GM19463 (cell line): ENCODE results near the gene SPATS2L.

Experiments
- ATAC-seq: cut with Tn5 transposase; IDR thresholded peaks from one replicate; pipeline ENCODE4 v1.9.1; 2021; ENCODE audit warnings: mild to moderate bottlenecking, moderate library complexity; ENCODE audit not compliant: unreplicated experiment

Gene SPATS2L

DNA sequence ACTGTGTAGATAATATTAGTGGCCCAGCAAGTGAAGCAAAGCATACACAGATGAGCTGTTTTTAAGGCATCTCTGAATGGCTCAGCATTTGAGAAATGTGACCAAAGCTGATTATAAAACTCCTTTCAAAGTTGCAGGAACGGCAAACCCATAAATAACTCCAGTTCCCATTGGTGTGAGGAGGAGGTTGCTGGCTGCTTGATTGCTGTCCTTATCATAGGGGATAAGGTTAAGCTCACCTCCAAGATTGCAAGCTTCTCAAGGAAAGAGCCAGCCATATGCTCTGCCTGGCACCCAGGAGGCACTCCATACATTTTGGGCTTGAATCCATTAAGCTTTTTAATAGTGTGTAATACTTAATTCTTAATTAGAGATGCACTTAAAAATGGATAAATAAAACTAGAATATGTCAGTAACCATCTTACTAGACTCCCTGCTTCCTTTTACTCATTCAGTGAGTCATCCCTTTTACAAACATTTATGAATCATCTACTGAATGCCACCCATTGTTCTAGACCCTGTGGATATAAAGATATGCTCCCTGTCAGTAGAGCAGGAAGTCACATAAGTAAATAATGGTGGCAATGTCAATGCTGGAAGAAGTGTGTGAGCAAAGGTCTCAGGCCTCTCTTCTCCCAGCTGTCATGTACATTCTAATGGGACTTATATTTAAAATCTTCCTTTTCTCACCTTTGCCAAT lies 99.3 kb downstream of the SPATS2L start:
- peak; percentile 54 for ATAC-seq

DNA sequence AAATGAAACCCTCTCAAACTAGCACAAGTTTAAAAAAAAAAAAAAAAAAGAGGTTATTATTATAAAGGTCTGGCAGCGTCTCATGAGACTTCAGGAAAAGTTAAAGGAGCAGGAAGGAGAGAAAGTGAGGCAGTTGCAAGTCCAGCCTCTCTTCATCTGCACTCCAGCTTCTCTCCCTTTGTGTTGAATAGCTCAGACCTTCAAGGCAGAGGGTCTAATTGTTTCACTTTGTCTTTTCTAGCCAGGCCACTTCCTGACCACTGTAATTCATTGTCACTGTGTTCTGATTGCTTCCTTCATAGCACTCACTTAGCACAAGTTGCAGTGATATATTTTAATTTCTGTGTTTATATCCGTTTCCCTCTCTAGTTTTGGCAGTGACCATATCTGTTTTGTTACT lies 99.9 kb downstream of the SPATS2L start:
- ATAC-seq: peak; percentile 38

DNA sequence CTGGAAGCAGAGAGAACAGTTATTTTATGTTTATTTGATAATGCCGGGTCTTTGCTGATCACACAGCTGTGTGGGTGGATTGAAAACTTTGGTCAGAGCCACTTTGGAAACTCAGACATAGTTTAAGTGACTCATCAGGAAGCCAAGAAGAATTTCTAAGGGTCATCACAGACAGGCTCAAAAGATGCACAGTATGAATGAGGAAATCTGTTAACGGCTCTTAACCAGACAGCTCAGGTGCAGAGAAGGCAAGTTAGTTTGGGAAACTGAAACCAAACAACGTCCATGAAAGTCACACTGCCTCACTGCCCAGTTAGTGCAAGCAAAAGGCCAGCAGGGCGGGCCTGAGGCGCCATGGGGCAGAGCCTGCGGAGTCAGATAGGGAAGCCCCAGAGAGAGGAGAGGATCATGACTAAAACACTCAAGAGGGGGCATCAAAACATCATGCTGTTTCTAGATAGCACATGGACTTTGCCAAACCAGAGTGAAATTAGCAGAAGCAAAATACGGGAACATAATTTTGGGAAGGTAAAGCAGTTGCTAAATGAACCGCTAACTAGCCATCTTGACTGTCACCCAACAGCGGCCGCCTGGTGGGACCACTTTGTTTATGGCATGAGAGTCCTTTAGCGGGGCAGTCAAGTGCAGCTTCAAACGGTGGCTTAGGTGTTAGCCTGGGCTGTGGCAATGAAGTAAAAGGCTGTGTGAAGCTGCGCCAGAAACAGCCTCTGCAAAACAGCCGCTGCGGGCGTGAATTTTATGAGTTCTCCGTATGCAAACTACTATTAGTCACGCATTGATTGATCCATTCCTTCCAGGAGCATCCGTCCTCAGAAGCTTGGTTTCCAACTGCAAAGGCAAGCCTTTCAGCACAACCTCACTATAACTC lies 102.2 kb downstream of the SPATS2L start:
- peak; percentile 44 for ATAC-seq

DNA sequence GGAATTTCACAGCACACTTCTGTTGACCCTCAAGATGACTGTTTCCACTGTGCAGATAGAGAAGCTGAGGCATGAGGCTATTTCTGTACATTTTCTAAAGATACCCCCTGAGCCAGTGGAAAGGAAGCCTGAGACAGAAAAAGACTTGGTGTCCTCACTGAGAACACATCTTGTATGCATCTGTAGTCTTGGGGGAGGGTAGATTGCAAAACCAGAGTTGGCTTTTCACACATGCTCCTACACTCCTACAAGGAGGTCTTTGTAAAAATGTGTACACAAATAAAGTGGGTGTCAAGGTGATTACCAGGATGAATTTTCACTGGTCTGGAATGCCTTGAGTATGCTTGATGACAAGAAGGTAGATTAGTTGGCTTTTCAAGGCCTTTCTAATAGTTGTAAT lies 105.3 kb downstream of the SPATS2L start:
- ATAC-seq: no peak

DNA sequence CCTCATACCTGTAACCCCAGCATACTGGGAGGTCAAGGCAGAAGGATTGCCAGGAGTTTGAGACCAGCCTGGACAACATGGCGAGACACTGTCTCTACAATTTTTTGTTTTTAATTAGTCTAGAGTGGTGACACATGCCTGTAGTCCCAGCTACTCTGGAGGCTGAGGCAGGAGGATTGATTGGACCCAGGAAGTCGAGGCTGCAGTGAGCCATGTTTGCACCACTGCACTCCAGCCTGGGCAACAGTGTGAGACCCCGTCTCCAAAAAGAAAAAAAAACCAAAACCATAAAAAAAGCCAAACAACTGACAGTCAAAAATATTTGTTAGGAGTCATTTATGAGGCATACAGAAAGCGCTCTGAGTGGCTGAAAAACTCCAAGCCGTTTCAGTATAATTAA lies 107.9 kb downstream of the SPATS2L start:
- no peak for ATAC-seq

DNA sequence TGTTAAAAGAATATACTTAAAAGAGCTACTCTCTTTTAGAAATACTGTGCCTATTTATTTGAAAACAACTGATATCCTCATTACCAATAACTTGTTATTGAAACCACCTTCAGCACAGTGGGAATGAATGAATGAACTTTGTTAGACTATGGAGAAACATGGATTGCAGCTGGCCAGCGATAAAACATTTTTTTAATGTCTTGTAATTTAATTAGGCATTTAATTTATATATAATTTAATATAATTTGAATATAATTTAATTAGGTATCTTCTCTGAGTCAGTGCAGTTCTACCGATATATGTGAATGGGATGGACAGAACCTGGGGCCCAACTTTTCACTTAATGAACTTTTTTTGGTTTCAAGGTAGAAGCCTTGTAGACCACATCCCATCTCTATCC lies 109.0 kb downstream of the SPATS2L start:
- ATAC-seq: no peak

DNA sequence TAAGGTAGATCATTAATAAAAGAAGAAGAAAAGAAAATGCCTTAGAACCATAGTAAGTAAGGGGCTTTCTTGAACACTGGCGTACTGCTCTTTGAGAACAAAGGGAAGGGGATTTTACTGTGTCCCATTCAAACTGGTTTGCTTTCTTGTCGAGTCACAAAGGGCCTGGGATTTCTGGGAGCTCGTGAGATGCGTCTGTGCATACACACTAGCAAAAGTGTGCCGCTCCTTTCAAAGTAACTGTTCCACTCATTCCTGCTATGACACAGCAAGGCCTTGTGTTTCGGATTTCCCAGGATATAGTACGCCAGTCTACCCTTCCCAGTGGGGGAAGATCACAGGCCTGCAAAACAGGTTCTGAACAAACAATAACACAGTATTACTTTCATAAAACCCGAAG lies 110.4 kb downstream of the SPATS2L start:
- ATAC-seq: no peak

DNA sequence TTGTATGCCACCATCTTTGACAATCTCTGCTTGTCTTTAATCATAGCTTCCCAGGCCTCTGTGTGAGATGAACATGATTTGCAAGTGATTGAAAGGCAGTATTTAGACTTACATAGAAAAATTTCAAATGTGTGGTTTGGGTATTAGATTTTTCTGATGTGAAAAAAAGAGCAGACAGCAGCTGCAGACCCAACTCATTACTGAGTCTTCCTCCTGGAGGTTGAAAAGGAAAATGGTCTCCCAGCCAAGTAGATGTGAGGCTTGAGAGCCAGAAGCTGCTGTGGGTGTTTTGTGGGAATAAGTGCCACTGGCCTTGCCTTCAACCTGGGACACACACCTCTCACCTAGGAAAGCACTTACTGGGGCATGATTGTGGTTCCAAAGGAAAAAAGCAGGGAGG lies 110.9 kb downstream of the SPATS2L start:
- no peak for ATAC-seq

DNA sequence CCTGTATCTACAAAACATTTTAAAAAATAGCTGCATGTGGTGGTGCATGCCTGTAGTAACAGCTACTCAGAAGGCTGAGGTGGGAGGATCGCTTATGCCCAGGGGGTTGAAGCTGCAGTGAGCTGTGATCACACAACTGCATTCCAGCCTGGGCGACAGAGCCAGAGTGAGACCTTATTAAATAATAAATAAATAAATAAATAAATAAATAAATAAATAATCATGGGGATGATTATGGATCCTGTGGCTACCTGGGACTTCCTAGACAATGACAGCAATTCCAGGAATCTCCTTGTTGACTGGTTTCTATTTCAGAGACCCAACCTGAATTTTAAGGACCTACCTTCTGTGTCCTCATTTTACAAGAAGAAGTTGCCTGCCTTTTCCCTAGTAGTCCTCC lies 111.9 kb downstream of the SPATS2L start:
- ATAC-seq: no peak

DNA sequence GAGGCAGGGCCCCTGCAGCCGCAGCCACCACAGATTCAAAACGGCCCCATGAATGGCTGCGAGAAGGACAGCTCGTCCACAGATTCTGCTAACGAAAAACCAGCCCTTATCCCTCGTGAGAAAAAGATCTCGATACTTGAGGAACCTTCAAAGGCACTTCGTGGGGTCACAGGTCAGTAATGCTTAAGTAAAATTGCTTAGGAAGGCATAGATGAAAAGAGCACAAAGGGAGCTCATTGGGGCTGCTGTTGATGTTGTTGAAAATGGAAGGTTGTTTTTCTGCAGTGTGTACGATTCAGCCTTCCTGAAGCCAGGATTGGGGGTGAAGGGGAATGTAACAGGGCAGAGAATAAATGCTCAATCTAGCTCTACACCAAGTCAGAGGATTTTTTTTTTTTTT lies 112.8 kb downstream of the SPATS2L start:
- ATAC-seq: no peak

DNA sequence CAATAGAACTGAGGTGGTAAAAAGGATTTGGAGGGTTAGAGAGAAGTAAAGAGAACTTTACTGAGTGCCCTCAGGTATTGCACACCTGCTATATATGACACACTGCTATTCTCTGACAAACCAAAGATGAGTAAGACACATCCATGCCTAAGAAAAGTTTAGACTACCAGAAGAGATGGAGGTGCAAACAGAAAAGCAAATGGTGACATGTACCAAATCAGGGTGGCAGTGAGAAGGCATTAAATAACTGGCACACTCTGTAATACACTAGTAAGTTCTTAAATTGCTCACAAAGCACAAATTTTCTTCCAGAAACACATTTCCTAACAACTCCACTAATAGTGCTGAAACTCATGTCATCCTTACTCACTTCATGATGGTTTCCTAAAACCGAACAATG lies 114.8 kb downstream of the SPATS2L start:
- no peak for ATAC-seq

DNA sequence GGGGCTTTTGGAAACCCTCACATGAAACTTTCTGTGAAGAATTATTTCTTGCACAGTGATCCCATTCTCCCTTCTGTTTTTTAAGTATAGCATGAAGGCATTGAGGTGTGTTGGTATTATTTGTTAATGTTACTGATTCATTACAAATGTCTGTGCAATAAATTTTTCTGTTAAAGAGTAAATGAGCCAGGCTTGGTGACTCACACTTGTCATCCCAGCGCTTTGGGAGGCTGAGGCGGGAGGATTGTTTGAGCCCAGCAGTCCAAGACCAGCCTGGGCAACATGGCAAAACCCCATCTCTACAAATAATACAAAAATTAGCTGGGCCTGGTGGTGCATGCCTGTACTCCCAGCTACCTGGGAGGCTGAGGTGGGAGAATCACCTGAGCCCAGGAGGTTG lies 115.6 kb downstream of the SPATS2L start:
- no peak for ATAC-seq

DNA sequence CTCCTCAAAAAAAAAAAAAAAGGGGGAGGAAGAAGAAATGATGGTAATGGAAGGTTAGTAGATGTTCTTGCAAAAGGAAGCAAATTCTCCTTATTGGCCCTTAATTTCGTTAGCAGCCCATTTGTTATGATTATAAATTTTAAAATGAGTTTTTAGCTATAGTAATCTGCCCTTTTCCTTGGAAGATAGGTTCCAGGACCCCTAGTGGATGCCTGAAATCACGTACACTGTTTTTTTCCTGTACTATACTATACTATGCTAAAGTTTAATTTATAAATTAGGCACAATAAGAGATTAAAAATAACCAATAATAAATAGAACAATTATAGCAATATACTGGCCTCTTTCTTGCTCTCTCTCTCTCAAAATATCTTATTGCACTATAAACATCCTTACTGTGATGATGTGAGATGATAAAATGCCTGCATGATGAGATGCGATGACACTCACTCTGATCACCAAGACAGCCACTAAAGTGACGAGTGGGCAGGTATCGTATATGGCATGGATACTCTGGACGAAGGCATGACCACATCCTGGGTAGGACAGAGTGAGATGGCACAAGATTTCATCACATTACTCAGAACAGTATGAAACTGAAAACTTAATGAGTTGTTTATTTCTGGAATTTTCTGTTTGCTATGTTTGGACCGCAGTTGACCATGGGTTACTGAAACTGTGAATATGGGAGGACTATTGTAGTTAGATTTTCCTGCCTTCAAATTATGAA lies 116.2 kb downstream of the SPATS2L start:
- ATAC-seq: no peak

DNA sequence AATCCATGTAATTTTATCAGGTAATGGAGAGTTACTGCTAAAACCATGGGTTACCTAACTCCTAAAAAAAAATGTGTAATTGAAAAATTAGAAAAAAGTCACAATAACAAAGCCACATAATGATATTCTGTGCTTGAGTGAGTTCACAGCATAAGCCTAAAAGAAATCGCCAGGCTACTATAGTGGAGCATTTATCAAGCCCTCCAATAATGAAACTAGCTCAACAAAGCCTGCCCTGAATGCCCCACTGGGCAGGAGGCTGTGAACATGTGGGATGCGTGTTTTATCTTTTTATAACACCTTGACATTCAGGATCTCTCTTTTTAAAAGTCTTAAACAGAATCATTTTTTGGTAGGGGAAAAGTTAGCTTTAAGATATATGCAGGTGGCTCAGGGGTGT lies 117.0 kb downstream of the SPATS2L start:
- no peak for ATAC-seq

DNA sequence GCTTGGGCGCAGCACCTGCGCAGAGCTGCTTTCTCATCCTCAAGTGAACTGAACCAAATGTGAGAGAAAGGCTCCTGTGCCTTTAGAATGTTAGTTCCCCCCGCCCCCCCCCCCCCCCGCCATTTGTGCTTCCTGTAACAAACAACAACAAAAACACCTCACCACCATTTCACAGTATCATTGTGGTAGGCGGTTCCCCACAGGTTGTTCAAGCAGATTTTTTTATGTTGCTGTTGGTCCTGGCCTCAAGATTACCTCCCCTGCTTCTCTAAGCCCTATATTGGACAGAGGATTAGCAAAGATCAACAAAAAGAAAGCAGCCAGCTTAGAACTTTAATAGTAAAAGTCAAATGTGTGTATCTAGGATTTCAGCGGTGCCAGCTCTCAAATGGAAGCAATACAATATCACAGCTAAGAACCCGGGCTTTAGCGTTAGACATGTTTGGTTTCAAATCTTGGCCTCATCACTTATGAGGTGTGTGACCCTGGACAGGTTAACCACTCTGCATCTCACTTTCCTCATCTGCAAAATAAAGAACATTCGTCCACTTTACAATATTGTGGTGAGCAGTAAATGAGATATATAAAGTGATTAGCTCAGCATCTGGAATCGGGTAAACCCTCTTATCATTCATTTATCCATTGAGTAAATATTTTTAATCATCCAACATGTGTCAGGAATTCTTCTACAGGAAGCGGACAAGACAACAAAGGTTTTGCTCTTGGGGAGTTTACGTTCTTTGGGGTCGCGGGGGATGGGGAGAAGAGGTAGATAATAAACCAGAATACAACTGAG lies 118.7 kb downstream of the SPATS2L start:
- ATAC-seq: no peak

DNA sequence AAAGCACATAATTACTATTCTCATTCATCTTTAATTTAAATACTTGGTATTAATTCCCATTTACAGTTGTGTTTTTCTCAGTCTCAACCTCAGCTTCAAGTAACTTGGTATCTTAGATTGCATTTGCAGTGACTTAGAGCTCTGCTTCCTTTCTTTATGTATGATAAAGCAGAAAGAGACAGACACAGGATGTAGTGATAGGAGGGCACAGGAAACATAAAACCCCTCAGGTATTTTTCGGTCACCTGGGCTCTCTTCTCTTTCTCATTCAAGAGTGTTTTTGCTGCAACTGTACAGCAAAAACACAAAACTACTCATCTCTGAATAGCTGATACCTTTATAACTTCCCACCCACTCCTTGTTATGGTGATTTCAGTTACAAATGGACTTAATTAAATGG lies 120.3 kb downstream of the SPATS2L start:
- ATAC-seq: no peak

DNA sequence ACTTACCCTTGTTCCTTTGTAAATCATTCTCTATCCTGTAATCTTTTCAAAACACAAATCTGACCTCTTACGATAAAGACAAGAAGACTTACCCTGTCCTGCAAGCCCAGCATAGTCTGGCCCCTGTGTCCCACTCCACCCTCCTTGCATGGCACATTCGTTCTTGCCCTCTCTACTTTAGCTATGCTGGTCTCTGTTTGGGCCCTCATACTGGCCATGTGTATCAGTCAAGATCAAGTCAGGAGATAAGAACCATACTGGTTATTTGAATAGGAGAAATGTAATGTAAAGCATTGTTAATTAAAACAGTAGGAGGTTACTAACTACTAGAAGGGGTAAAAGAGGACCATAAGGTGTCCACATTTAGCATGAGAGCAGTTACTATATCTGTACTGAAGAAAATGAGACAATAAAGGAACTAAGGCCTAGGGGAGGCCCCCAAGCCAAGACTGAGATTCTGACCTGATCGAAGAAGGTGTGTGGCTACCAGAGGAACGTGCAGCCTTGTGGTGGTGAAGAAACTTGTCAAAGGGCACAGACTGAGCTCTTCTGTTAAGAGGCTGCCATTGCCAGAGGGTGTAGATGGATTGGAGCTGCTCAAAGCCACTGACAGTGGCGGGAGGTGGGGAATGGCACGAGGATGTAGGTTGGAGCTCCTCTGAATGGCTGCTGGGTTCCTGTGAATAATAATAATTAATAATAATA lies 122.6 kb downstream of the SPATS2L start:
- ATAC-seq: peak; percentile 83

DNA sequence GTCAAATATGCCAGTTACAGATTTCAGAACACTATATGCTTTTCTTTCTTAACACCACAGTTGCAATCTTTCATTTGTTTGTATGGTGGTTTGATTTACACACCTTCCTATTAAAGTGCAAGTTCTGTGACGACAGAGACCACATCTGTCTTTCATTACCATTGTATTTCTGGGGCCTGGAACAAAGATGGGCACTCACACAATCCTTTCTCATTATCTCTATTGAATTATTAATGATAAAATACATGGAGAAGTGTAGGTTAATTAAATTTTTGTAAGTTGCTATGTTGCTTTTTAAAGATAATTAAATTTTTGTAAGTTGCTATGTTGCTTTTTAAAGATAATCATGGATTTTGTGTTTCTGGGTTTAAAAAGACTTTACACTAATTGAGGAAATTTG lies 123.5 kb downstream of the SPATS2L start:
- no peak for ATAC-seq

DNA sequence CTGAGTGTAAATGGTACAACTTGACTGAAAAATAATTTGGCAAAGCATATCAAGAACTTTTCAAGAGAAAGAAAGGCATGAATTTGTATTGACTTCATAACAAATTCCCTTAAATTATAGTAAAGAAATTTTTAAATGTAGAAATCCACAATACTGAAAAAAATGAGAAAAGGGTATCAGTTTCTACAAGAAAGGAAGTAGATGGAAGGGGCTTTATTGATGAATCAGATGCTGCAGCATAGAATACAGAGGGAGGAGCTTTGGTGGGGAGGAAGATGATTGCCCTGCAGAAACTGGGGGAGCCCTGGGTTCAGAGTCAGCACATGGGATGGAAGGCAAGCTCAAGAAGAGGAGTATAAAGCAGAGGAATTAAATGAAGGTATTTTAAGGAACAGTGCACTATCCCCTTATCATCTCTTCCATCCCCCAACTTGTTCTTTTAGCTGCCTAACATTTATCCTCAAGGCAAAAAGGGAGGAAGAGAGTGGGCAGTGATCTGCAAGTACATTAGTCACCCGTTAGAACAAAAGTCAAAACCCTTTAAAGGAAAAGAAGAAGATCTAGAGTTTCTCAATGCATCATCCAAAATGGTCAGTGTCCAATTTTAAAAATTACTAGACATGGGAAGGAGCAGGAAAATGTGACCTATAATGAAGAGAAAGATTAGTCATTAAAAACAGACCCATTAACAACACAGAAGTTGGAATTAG lies 125.7 kb downstream of the SPATS2L start:
- ATAC-seq: no peak

DNA sequence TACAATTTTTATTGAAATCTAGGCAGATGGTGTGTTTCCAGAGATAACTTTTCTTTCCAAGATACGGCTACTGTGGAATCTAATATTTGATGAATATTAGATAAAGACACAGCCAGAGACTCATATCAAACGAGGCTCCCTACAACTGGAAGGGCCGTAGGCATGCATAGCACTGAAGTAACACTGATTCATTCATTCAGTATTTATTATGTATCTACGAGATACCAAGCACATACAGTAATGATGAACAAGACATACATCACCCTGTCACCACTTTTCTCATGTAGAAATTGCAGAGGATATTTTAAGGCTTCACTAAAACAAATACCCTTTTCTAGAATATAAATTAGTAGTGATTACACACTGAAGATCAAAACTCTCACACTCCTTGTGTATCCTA lies 128.9 kb downstream of the SPATS2L start:
- ATAC-seq: no peak
